PC-9 (cell line): ENCODE data around the gene SEC23IP. TPM values are rescaled to one million over a fixed set of nuclear protein-coding genes. Genes with fewer than 3 reads are reported as not detected.

Source experiments
- BruUV-seq: library from RNA; stranded (reverse); fragments of 400-500 nt; replicated peaks from 2 replicates; lab custom pipeline; 2021; lab: Mats Ljungman, UMichigan
- CTCF ChIA-PET: fragments of 300-600 bp; sonication (Branson Sonifier 250); formaldehyde crosslinking; loops from one replicate; lab custom pipeline; 2022; ENCODE audit warnings: antibody characterized with exemption; lab: Charles Lee
- POLR2A ChIA-PET: fragments of 300-600 bp; sonication (Branson Sonifier 250); formaldehyde crosslinking; loops from one replicate; lab custom pipeline; 2022; ENCODE audit warnings: antibody characterized with exemption; ENCODE audit not compliant: unreplicated experiment; lab: Charles Lee
- DNase-seq, 2 experiments: peaks; one replicate each; pipeline versions ENCODE4 v3.0.0 to v3.0.0-alpha.2; 2015 to 2022; ENCODE audit warnings: mixed read lengths in 1 of 2
- H2AFZ ChIP-seq: fragments of 200-600 bp; sonication (generic); 2 replicates; pipeline ENCODE4 v1.8.1; 2017; ENCODE audit warnings: antibody characterized with exemption
- H3F3A ChIP-seq: fragments of 200-600 bp; sonication (generic); 2 replicates; pipeline ENCODE4 v1.8.1; 2017; ENCODE audit warnings: antibody characterized with exemption, mild to moderate bottlenecking, low read depth; ENCODE audit not compliant: insufficient read depth
- H3K27ac ChIP-seq: fragments of 200-600 bp; sonication (generic); 2 replicates; pipeline ENCODE4 v1.6.1; 2016; ENCODE audit warnings: mixed run types
- H3K27me3 ChIP-seq: fragments of 200-600 bp; sonication (generic); 2 replicates; pipeline ENCODE4 v1.6.1; 2016; ENCODE audit warnings: low read depth, mixed run types; ENCODE audit not compliant: insufficient read depth
- H3K36me3 ChIP-seq: fragments of 200-600 bp; sonication (generic); 2 replicates; pipeline ENCODE4 v1.6.1; 2016; ENCODE audit warnings: low read depth, mixed run types
- H3K4me1 ChIP-seq: fragments of 200-600 bp; sonication (generic); replicated peaks from 2 replicates; pipeline ENCODE4 v1.6.1; 2016; ENCODE audit warnings: mixed run types; ENCODE audit not compliant: insufficient read depth
- H3K4me2 ChIP-seq: fragments of 200-600 bp; sonication (generic); 2 replicates; pipeline ENCODE4 v1.6.1; 2017; ENCODE audit warnings: mixed run types
- H3K4me3 ChIP-seq: fragments of 200-600 bp; sonication (generic); 2 replicates; pipeline ENCODE4 v1.6.1; 2016; ENCODE audit warnings: mixed run types
- H3K79me2 ChIP-seq: fragments of 200-600 bp; sonication (generic); 2 replicates; pipeline ENCODE4 v1.6.1; 2017; ENCODE audit warnings: low read depth, mixed run types
- H3K9me2 ChIP-seq: fragments of 200-600 bp; sonication (generic); 2 replicates; pipeline ENCODE4 v1.8.1; 2017; ENCODE audit warnings: mild to moderate bottlenecking; ENCODE audit not compliant: insufficient read depth
- H3K9me3 ChIP-seq: fragments of 200-600 bp; sonication (generic); 2 replicates; pipeline ENCODE4 v1.8.1; 2016; ENCODE audit warnings: low read depth; ENCODE audit not compliant: insufficient read depth
- H4K20me1 ChIP-seq: fragments of 200-600 bp; sonication (generic); 2 replicates; pipeline ENCODE4 v1.8.1; 2017; ENCODE audit not compliant: insufficient read depth
- CTCF ChIP-seq: fragments of 200-600 bp; sonication (generic); conservative IDR thresholded peaks from 2 replicates; pipeline ENCODE4 v1.6.1; 2017; ENCODE audit warnings: mixed run types, antibody characterized with exemption, mild to moderate bottlenecking, moderate library complexity
- EZH2 ChIP-seq: fragments of 200-600 bp; sonication (generic); IDR thresholded peaks from 2 replicates; pipeline ENCODE4 v1.8.0; 2017; ENCODE audit warnings: antibody characterized with exemption, low read depth
- intact Hi-C: fragments of 100-400 bp; cut with micrococcal nuclease; formaldehyde crosslinking; loops from one replicate; pipeline ENCODE4 v1.10.0; 2022; ENCODE audit not compliant: unreplicated experiment
- total RNA-seq: library from RNA; stranded (reverse); gene quantifications from 2 replicates; pipeline ENCODE4 v1.2.3, GENCODE V29; 2021

Gene SEC23IP
- total RNA-seq, 1 experiment from 2014 or later = 33.2 TPM

- H3F3A ChIP-seq = no peaks in the 10 kb centered on the region
- H3K27me3 ChIP-seq = no peaks in the 10 kb centered on the region
- no peaks in the 10 kb centered on the region for H3K79me2 ChIP-seq
- TF ChIP-seq EZH2 = no peak
- TF ChIP-seq CTCF = no peak
- H4K20me1 ChIP-seq = no peaks in the 10 kb centered on the region
- H3K9me3 ChIP-seq = no peaks in the 10 kb centered on the region
- H3K4me1 ChIP-seq = no peaks in the 10 kb centered on the region
- no peaks in the 10 kb centered on the region for H3K9me2 ChIP-seq
- ChIA-PET CTCF (interaction anchor here (0.6 kb wide), 1 partner anchor 775 kb away, joined by 3 read pairs; no protein-coding TSS in a partner anchor), POLR2A (no interaction called here)
- no peak for DNase-seq
- no peak overlapping the region for H3K27ac ChIP-seq
- no peak overlapping the region for H2AFZ ChIP-seq
- H3K36me3 ChIP-seq = no peaks in the 10 kb centered on the region; the same call in 1 of the 2 replicates
- no peak overlapping the region for H3K4me2 ChIP-seq
- BruUV-seq = no TSS peak
- no peak overlapping the region for H3K4me3 ChIP-seq
- intact Hi-C loops = no loop called here
Observed at GRCh38 chr10:119919826-119920225, 27.3 kb downstream of the SEC23IP start.

- no peaks in the 10 kb centered on the region for H3F3A ChIP-seq
- no peaks in the 10 kb centered on the region for H3K79me2 ChIP-seq
- TF ChIP-seq EZH2 (no peak), CTCF (no peak)
- no peaks in the 10 kb centered on the region; the same call in 1 of the 2 replicates for H3K36me3 ChIP-seq
- ChIA-PET CTCF (no interaction called here), POLR2A (no interaction called here)
- no peaks in the 10 kb centered on the region for H3K9me3 ChIP-seq
- no peak for DNase-seq
- no peak overlapping the region for H3K4me2 ChIP-seq
- intact Hi-C loops = no loop called here
- H4K20me1 ChIP-seq = no peaks in the 10 kb centered on the region; the same call in 1 of the 2 replicates
- no TSS peak for BruUV-seq
- H3K27ac ChIP-seq = no peak overlapping the region
- no peak overlapping the region for H3K4me3 ChIP-seq
- H3K9me2 ChIP-seq = no peaks in the 10 kb centered on the region
- no peaks in the 10 kb centered on the region for H3K27me3 ChIP-seq
- H3K4me1 ChIP-seq = no peaks in the 10 kb centered on the region
- no peak overlapping the region for H2AFZ ChIP-seq
Observed at GRCh38 chr10:119928411-119928810, 35.9 kb downstream of the SEC23IP start.

- TF ChIP-seq EZH2 = no peak
- no peak for TF ChIP-seq CTCF
- intact Hi-C loops = loop anchor here (5.0 kb wide), 1 partner anchor 405 kb away; no protein-coding TSS in a partner anchor
- no peak for DNase-seq
- Histone ChIP-seq H3K4me1 (no peaks in the 10 kb centered on the region), H3K27me3 (no peaks in the 10 kb centered on the region), H3K9me2 (no peaks in the 10 kb centered on the region), H3K9me3 (no peaks in the 10 kb centered on the region), H3K4me2 (no peak overlapping the region), H2AFZ (no peak overlapping the region), H3K79me2 (no peaks in the 10 kb centered on the region), H4K20me1 (no peaks in the 10 kb centered on the region; the same call in 1 of the 2 replicates), H3K4me3 (no peak overlapping the region), H3F3A (no peaks in the 10 kb centered on the region), H3K36me3 (peaks cover 4% of the 10 kb centered on the region), H3K27ac (no peak overlapping the region)
- ChIA-PET POLR2A (no interaction called here), CTCF (no interaction called here)
- BruUV-seq = no TSS peak
Observed at GRCh38 chr10:119931871-119932270, 39.3 kb downstream of the SEC23IP start.
